ENCODE measurements around the gene ANKRD35.
A peak's percentile ranks its signal among the peaks of the same experiment; 100 is the strongest.

ANKRD35 gene

DNA sequence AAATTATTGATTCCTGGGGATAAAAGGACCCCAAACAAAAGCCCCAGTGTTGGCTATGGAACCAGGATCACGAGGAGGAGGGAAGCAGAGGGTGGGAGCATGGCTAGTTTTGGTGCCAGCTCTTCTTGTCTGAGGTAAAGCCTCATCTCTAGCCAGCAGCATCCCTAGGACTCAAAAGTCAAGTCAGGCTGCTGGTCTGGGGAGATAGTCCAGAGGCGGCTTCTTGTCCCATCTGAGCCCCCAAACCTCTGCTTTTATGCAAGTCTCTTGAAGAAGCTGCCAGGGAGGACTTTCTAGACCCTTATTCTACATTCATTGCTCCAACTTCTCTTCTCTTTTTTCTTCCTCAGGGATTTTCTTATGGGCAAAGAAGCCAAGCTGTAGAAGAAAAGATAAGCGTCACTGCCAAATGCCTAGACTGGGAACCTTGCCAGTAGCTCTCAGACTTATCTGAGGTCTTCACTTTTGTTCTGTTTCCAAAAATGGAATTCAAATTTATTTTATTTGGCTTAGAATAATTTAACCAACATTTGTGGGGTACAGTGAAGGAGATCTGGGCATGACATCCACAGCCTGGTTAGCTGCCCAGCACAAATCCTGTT is 6.9 kb upstream of the ANKRD35 start:
- peak; percentile 59 to 87 for DNase-seq (ENCODE audit: low read depth in 2 of 2)

DNA sequence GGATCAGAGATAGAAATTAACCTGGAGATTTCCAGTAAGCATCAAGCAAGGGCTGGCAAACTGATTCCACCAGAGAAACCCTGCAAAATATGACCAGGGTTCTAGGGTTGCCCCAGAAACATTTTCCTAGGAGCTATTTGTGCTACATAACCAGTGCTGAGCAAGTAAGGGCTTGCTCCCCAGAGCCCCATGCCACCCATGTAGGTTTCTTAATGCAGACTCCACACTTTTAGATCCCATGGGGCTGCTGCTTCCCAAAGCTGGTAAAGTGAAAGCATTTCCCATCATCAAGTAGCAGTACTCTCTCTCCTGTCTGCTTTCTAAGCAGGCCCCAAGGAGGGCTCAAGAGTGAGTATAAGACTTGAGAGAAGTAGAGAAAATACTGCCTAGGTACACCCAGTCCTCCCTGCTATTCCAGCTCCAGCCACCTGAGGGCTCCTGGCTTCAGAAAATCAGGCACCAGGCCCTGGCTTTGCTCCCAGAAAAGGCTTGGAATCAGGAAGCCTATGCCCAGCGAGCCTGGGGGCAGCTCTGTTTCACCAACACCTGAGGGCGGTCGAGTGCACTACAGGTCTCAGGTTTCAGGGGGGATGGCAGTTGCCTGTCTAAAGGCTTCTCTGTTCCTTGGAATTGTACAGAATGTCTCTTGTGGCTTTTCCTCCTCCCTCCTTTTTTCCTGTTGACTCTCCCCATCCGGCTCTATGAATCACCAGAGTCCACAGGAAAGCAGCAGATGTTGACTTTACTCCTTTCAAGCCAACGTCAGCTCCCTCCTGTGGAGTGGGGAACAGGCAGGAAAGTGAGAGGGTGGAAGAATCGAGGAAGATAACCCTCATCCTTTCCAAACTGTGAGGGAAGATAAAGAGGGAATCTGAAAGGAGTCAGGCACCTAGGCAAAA is 6.2 kb upstream of the ANKRD35 start:
- DNase-seq (ENCODE audit: low read depth in 2 of 2) = peak; percentile 99
- TF ChIP-seq, protein P1, sequence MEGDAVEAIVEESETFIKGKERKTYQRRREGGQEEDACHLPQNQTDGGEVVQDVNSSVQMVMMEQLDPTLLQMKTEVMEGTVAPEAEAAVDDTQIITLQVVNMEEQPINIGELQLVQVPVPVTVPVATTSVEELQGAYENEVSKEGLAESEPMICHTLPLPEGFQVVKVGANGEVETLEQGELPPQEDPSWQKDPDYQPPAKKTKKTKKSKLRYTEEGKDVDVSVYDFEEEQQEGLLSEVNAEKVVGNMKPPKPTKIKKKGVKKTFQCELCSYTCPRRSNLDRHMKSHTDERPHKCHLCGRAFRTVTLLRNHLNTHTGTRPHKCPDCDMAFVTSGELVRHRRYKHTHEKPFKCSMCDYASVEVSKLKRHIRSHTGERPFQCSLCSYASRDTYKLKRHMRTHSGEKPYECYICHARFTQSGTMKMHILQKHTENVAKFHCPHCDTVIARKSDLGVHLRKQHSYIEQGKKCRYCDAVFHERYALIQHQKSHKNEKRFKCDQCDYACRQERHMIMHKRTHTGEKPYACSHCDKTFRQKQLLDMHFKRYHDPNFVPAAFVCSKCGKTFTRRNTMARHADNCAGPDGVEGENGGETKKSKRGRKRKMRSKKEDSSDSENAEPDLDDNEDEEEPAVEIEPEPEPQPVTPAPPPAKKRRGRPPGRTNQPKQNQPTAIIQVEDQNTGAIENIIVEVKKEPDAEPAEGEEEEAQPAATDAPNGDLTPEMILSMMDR (IDR thresholded peaks at IDR 0.05; ENCODE audit: low read depth, low read length) = peak; percentile 95
- no peak overlapping the region for H3K4me3 ChIP-seq (replicated peaks in 1 of 2; ENCODE audit: low read depth in 2 of 2, low read length in 2 of 2)

More for the DNA sequence above, 6.9 kb upstream of the ANKRD35 start:
- no peak overlapping the region for H3K4me3 ChIP-seq (replicated peaks in 1 of 2; ENCODE audit: low read depth in 2 of 2, low read length in 2 of 2)
- TF ChIP-seq, protein P1 (IDR thresholded peaks at IDR 0.05; ENCODE audit: low read depth, low read length) = no peak

DNA sequence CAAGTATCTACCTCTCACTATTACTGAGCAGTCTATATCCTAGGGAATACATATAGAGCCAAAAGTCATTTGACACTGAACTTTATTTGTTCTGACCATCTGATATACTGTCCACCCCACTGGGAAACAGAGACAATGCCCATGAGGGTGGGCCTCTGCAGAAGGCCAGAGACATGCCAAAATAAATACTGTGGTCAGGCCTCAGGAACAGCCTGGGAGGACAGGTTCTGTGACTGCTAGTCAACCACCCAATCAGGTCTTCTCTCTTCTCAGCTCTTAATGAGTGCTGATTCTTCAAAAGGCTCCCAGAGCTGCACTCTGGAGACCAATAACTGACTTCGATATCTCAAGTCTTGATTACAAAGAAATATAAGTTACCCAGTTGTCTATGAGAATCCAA is 5.5 kb upstream of the ANKRD35 start:
- TF ChIP-seq, protein P1 (IDR thresholded peaks at IDR 0.05; ENCODE audit: low read depth, low read length) = no peak
- DNase-seq (ENCODE audit: low read depth in 2 of 2) = peak; percentile 55 to 76

DNA sequence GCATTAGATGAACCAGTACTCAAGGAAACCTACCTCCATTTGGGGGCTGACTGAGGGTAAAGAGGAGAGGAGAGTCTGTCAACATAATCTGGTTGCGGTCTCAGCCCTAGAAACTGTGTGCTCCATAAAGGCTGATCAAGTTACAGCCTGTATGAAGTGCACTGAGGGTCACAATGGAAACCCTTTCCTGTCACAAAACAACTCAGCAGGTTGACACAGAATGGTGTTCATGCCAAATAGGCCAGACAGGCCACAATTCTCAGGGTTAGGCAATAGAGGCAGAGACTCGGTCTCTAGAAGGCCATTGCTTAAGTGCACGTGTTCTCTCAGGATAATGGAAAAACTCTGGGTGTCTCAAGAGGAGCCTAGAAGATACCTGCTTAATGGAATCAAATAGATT is 4.1 kb upstream of the ANKRD35 start:
- H3K4me3 ChIP-seq (replicated peaks in 1 of 2; ENCODE audit: low read depth in 2 of 2, low read length in 2 of 2) = no peak overlapping the region
- TF ChIP-seq, protein P1 (IDR thresholded peaks at IDR 0.05; ENCODE audit: low read depth, low read length) = no peak
- no peak for DNase-seq (ENCODE audit: low read depth in 2 of 2)

More for the DNA sequence above, 5.5 kb upstream of the ANKRD35 start:
- no peak overlapping the region for H3K4me3 ChIP-seq (replicated peaks in 1 of 2; ENCODE audit: low read depth in 2 of 2, low read length in 2 of 2)

DNA sequence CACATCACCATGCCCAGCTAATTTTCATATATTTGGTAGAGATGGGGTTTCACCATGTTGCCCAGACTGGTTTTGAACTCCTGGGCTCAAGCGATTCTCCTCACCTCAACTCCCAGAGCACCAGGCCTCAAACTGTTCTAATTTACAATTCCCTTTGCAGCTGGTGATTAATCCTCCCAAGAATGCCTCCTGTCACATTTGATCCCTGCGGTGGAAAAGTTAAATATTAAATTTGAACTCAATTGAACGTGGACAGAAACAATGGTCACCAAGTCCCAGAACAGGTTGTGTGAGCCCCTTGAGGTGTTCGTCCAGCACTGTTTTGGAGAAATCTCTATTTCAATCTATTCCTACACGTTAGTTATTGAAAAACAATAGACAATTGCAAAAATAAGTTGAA is 2.0 kb upstream of the ANKRD35 start:
- no peak overlapping the region for H3K4me3 ChIP-seq (replicated peaks in 1 of 2; ENCODE audit: low read depth in 2 of 2, low read length in 2 of 2)
- no peak for DNase-seq (ENCODE audit: low read depth in 2 of 2)
- TF ChIP-seq, protein P1 (IDR thresholded peaks at IDR 0.05; ENCODE audit: low read depth, low read length) = no peak

DNA sequence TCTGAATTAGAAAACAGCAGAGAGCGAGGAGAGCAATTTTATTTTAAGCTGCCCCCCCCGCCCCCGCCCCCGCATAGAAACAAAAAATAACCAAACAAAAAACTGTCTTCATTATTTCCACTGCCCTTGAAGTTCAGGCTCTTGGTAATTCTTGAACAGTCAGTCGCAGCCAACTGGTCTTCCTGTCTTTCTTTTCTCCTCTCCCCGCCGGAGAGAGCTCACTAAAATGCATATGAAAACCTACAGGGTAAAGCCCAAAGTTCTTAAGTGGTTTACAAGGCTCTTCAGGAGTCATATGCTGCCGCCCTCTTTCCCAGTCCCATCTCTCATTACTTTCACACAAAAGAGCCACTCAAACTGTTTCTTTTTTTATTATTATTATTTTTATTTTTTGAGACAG is 1.1 kb upstream of the ANKRD35 start:
- DNase-seq (ENCODE audit: low read depth in 2 of 2) = no peak
- no peak overlapping the region for H3K4me3 ChIP-seq (replicated peaks in 1 of 2; ENCODE audit: low read depth in 2 of 2, low read length in 2 of 2)

More for the DNA sequence above, 1.1 kb upstream of the ANKRD35 start:
- TF ChIP-seq, protein P1 (IDR thresholded peaks at IDR 0.05; ENCODE audit: low read depth, low read length) = no peak

All from cardiac fibroblast (primary cell).